ENCODE data around the gene GPR42. TPM values are rescaled to one million over a fixed set of nuclear protein-coding genes. Genes with fewer than 3 reads are reported as not detected.
A peak's percentile ranks its signal among the peaks of the same experiment; 100 is the strongest.

Gene GPR42, protein sequence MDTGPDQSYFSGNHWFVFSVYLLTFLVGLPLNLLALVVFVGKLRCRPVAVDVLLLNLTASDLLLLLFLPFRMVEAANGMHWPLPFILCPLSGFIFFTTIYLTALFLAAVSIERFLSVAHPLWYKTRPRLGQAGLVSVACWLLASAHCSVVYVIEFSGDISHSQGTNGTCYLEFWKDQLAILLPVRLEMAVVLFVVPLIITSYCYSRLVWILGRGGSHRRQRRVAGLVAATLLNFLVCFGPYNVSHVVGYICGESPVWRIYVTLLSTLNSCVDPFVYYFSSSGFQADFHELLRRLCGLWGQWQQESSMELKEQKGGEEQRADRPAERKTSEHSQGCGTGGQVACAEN
- under 1 TPM in 1 of 5 experiments, not detected in 4; 0.24 TPM for total RNA-seq
- not detected for polyA plus RNA-seq
- not detected for total RNA-seq

DNA sequence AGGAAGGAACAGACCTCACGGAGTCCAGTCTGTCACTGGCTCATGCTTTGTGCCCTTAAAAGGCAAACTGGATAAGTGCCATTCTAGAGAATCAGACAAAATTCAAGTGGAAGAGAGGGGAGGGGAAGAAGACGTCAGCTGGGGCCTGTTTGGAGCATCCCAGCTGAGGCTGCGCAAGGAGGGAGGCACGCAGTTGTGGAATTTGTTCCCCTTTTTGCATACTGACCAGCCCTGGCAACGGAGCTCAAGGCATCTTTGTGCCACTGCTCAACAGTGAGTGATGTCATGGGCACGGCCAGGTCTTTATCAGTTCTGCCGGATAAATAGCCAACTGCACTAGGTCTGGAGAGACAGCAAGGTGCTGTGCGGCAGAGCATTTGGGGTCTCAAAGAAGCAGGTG, at the start of gene GPR42:
Gene GPR42, plus strand, starts transcription at position 347 of the 400 bp plus-strand sequence. CDS start 292 bp downstream, outside the sequence.
- no peaks in the 10 kb centered on the region for H3K4me1 ChIP-seq (ENCODE audit: control insufficient read depth in 2 of 2, insufficient read depth in 2 of 2, low read length in 2 of 2)
- ChIA-PET CTCF (no interaction called here), POLR2A (no interaction called here)
- H3K36me3 ChIP-seq (ENCODE audit: control insufficient read depth in 2 of 3, insufficient read depth in 3 of 3, low read length in 3 of 3) = no peaks in the 10 kb centered on the region
- no peaks in the 10 kb centered on the region for H3K9me3 ChIP-seq (ENCODE audit: control insufficient read depth in 2 of 3, low read length in 3 of 3)
- no peak for ATAC-seq
- H3K27ac Mint-ChIP-seq = no peak within 1 kb of the TSS
- no peak within 1 kb of the TSS for H3K4me3 Mint-ChIP-seq
- peaks cover 0 to 2% (median 0%) of the 10 kb centered on the region in 11 donors for H3K9me3 Mint-ChIP-seq
- no peak within 1 kb of the TSS for H3K4me3 ChIP-seq (ENCODE audit: low read length)
- intact Hi-C loops (cut with micrococcal nuclease) = no loop called here
- H3K27me3 ChIP-seq (ENCODE audit: control insufficient read depth in 2 of 2, insufficient read depth in 2 of 2, low read length in 2 of 2) = no peaks in the 10 kb centered on the region
- no peak for DNase-seq
- peaks cover 0 to 10% (median 0%) of the 10 kb centered on the region in 7 donors for H3K4me1 Mint-ChIP-seq
- H3K27ac ChIP-seq (ENCODE audit: low read depth, low read length) = no peak within 1 kb of the TSS
- H3K27me3 Mint-ChIP-seq = peaks cover 0 to 37% (median 17%) of the 10 kb centered on the region in 5 donors
- H3K36me3 Mint-ChIP-seq = peaks cover 0 to 5% (median 0%) of the 10 kb centered on the region in 5 donors

DNA sequence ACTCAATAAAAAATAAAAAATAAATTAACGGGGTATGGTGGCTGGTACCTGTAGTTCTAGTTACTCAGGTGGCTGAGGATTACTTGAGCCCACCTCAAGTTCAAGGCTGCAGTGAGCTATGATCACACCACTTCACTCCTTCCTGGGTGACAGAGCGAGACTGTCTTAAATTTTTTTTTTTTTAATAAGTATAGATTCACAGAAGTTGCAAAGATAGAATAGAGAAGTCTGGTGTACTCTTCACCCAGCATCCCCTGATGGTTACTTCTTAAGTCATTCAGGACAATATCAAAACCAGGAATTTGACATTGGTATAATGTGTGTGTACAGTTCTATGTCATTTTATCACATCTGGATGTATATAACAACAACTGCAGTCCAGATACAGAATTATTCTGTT, 49.6 kb upstream of the GPR42 start:
- Histone ChIP-seq H3K27me3 (ENCODE audit: control insufficient read depth in 2 of 2, insufficient read depth in 2 of 2, low read length in 2 of 2) (no peaks in the 10 kb centered on the region), H3K4me1 (ENCODE audit: control insufficient read depth in 2 of 2, insufficient read depth in 2 of 2, low read length in 2 of 2) (no peaks in the 10 kb centered on the region), H3K9me3 (ENCODE audit: control insufficient read depth in 2 of 3, low read length in 3 of 3) (peaks cover 0 to 5% (median 0%) of the 10 kb centered on the region in 3 experiments), H3K4me3 (ENCODE audit: low read length) (no peak overlapping the region), H3K36me3 (ENCODE audit: control insufficient read depth in 2 of 3, insufficient read depth in 3 of 3, low read length in 3 of 3) (no peaks in the 10 kb centered on the region), H3K27ac (ENCODE audit: low read depth, low read length) (no peak overlapping the region)
- peaks cover 0 to 18% (median 0%) of the 10 kb centered on the region in 5 donors for H3K27me3 Mint-ChIP-seq
- H3K4me1 Mint-ChIP-seq = peaks cover 0 to 16% (median 8%) of the 10 kb centered on the region in 7 donors
- ATAC-seq (no peak), DNase-seq (no peak)
- peaks cover 0 to 7% (median 3%) of the 10 kb centered on the region in 11 donors for H3K9me3 Mint-ChIP-seq
- H3K36me3 Mint-ChIP-seq = no peaks in the 10 kb centered on the region
- ChIA-PET POLR2A (interaction anchor here (0.6 to 0.7 kb wide), 2 partner anchors 141 to 226 kb away, joined by 3 read pairs; no protein-coding TSS in a partner anchor), CTCF (no interaction called here)
- intact Hi-C loops (cut with micrococcal nuclease) = no loop called here
- H3K27ac Mint-ChIP-seq = no peak overlapping the region
- H3K4me3 Mint-ChIP-seq = no peak overlapping the region

DNA sequence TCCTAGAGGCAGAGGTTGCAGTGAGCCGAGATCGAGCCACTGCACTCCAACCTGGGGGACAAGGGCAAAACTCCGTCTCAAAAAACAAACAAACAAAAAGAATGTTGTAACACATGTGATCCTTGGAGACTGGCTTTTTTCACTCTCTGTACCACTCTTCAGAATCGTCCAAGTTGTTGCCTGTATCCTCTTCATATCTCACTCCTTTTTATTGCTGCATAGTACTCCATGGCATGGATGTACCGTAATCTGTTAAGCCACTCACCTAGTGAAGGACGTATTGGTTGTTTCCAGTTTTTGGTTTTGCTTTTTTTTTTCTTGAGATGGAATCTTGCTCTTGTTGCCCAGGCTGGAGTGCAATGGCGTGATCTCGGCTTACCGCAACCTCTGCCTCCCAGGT, 48.9 kb upstream of the GPR42 start:
- Histone ChIP-seq H3K9me3 (ENCODE audit: control insufficient read depth in 2 of 3, low read length in 3 of 3) (peaks cover 0 to 5% (median 0%) of the 10 kb centered on the region in 3 experiments), H3K4me1 (ENCODE audit: control insufficient read depth in 2 of 2, insufficient read depth in 2 of 2, low read length in 2 of 2) (no peaks in the 10 kb centered on the region), H3K4me3 (ENCODE audit: low read length) (no peak overlapping the region), H3K36me3 (ENCODE audit: control insufficient read depth in 2 of 3, insufficient read depth in 3 of 3, low read length in 3 of 3) (no peaks in the 10 kb centered on the region), H3K27me3 (ENCODE audit: control insufficient read depth in 2 of 2, insufficient read depth in 2 of 2, low read length in 2 of 2) (no peaks in the 10 kb centered on the region), H3K27ac (ENCODE audit: low read depth, low read length) (no peak overlapping the region)
- ATAC-seq (no peak), DNase-seq (no peak)
- CTCF ChIA-PET = no interaction called here
- Mint-ChIP-seq H3K4me1 (peaks cover 0 to 16% (median 8%) of the 10 kb centered on the region in 7 donors), H3K9me3 (peaks cover 0 to 7% (median 3%) of the 10 kb centered on the region in 11 donors), H3K36me3 (no peaks in the 10 kb centered on the region), H3K27ac (no peak overlapping the region), H3K27me3 (peaks cover 0 to 18% (median 0%) of the 10 kb centered on the region in 5 donors), H3K4me3 (no peak overlapping the region)
- intact Hi-C loops (cut with micrococcal nuclease) = no loop called here
- POLR2A ChIA-PET = no interaction called here

DNA sequence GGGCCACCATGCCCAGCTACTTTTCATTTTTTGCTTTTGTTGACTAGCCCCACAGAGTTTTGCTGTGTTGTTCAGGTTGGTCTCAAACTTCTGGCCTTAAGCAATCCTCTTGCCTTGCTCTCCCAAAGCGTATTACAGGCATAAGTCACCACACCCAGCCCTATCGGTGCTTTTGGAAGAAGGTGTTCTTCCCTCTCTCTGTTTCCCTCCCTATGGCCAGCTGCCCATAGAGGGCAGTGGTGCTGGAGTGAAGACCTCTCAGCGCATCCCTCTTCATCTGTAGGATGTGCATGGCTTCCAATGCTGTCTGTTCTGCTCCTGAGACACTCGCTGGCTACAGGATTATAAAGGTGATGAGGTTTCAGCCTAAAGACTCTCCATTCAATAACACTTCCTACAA, 43.2 kb upstream of the GPR42 start:
- H3K27ac ChIP-seq (ENCODE audit: low read depth, low read length) = no peak overlapping the region
- no peak overlapping the region for H3K4me3 ChIP-seq (ENCODE audit: low read length)
- no peaks in the 10 kb centered on the region for H3K36me3 ChIP-seq (ENCODE audit: control insufficient read depth in 2 of 3, insufficient read depth in 3 of 3, low read length in 3 of 3)
- ChIA-PET POLR2A (no interaction called here), CTCF (no interaction called here)
- Mint-ChIP-seq H3K27ac (no peak overlapping the region), H3K4me3 (no peak overlapping the region), H3K9me3 (peaks cover 0 to under 1% (median 0%) of the 10 kb centered on the region in 11 donors), H3K36me3 (no peaks in the 10 kb centered on the region), H3K27me3 (peaks cover 0 to 9% (median 4%) of the 10 kb centered on the region in 5 donors), H3K4me1 (peaks cover 3 to 11% (median 3%) of the 10 kb centered on the region in 7 donors)
- DNase-seq (no peak), ATAC-seq (no peak)
- no peaks in the 10 kb centered on the region for H3K27me3 ChIP-seq (ENCODE audit: control insufficient read depth in 2 of 2, insufficient read depth in 2 of 2, low read length in 2 of 2)
- peaks cover 0 to 2% of the 10 kb centered on the region in 2 donors for H3K4me1 ChIP-seq (ENCODE audit: control insufficient read depth in 2 of 2, insufficient read depth in 2 of 2, low read length in 2 of 2)
- intact Hi-C loops (cut with micrococcal nuclease) = no loop called here
- H3K9me3 ChIP-seq (ENCODE audit: control insufficient read depth in 2 of 3, low read length in 3 of 3) = no peaks in the 10 kb centered on the region

DNA sequence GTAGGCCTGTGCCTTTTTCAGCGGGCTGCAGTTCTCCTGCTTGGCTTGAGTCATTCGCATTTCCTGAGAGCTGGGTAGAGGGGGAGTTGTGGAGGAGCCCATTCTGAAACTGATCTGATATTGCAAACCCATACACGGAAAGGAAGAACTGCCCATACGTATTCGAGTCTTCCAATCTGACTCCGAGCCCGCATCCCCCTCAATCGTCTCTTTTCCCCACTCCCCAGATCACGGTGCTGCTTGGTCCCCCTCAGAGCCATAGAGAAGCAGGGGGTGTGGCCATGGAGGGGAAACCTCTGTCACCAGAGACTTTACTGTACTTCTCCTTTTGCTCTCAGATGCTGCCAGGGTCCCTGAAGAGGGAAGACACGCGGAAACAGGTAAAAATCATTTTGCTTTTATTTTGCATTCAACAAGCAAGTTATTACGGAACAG, 42.0 kb upstream of the GPR42 start, which contains the start of gene CD22:
Gene CD22, plus strand, starts transcription at position 337 of the 435 bp plus-strand sequence. CDS start 2,854 bp downstream, outside the sequence.
- Mint-ChIP-seq H3K27me3 (peaks cover 0 to 9% (median 4%) of the 10 kb centered on the region in 5 donors), H3K4me1 (peaks cover 9 to 22% (median 16%) of the 10 kb centered on the region in 7 donors), H3K27ac (no peak within 1 kb of the TSS), H3K4me3 (peak within 1 kb of the TSS in 1 of 10 donors; percentile 1), H3K36me3 (no peaks in the 10 kb centered on the region), H3K9me3 (no peaks in the 10 kb centered on the region)
- Histone ChIP-seq H3K36me3 (ENCODE audit: control insufficient read depth in 2 of 3, insufficient read depth in 3 of 3, low read length in 3 of 3) (no peaks in the 10 kb centered on the region), H3K4me3 (ENCODE audit: low read length) (no peak within 1 kb of the TSS), H3K27me3 (ENCODE audit: control insufficient read depth in 2 of 2, insufficient read depth in 2 of 2, low read length in 2 of 2) (no peaks in the 10 kb centered on the region), H3K4me1 (ENCODE audit: control insufficient read depth in 2 of 2, insufficient read depth in 2 of 2, low read length in 2 of 2) (peaks cover 0 to 8% of the 10 kb centered on the region in 2 donors), H3K27ac (ENCODE audit: low read depth, low read length) (no peak within 1 kb of the TSS), H3K9me3 (ENCODE audit: control insufficient read depth in 2 of 3, low read length in 3 of 3) (no peaks in the 10 kb centered on the region)
- intact Hi-C loops (cut with micrococcal nuclease) = no loop called here
- ChIA-PET POLR2A (no interaction called here), CTCF (interaction anchor here (0.6 kb wide), 1 partner anchor 176 kb away, joined by 3 read pairs; no protein-coding TSS in a partner anchor)
- DNase-seq (no peak), ATAC-seq (peak; percentile 70)

DNA sequence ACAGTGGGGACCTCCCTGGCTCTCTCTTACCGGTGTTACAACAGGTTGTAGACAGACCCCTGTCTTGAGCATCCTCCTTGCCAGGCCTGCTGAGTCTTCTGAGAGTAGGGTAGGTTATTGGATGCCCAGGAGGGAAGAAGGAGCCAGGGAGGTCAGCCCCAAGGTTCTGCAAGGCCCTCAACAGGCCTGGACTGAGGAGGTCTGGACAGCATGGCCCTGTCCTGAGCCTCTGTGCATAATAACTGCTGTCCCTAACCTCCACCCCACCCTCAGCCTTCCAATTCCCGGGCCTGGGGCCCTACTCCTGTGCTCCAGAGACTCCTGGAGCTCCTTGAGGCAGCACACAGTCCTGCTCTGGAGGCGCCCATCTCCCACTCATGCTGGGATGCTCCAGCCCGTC, 41.5 kb upstream of the GPR42 start:
- no peaks in the 10 kb centered on the region for H3K27me3 ChIP-seq (ENCODE audit: control insufficient read depth in 2 of 2, insufficient read depth in 2 of 2, low read length in 2 of 2)
- Mint-ChIP-seq H3K9me3 (no peaks in the 10 kb centered on the region), H3K4me3 (no peak overlapping the region), H3K27ac (no peak overlapping the region), H3K27me3 (peaks cover 0 to 14% (median 4%) of the 10 kb centered on the region in 5 donors), H3K4me1 (peaks cover 9 to 26% (median 17%) of the 10 kb centered on the region in 7 donors), H3K36me3 (no peaks in the 10 kb centered on the region)
- H3K4me1 ChIP-seq (ENCODE audit: control insufficient read depth in 2 of 2, insufficient read depth in 2 of 2, low read length in 2 of 2) = peaks cover 0 to 8% of the 10 kb centered on the region in 2 donors
- DNase-seq (no peak), ATAC-seq (peak; percentile 16)
- intact Hi-C loops (cut with micrococcal nuclease) = no loop called here
- ChIA-PET POLR2A (no interaction called here), CTCF (interaction anchor here (0.6 kb wide), 1 partner anchor 176 kb away, joined by 3 read pairs; no protein-coding TSS in a partner anchor)
- H3K36me3 ChIP-seq (ENCODE audit: control insufficient read depth in 2 of 3, insufficient read depth in 3 of 3, low read length in 3 of 3) = no peaks in the 10 kb centered on the region
- no peak overlapping the region for H3K4me3 ChIP-seq (ENCODE audit: low read length)
- H3K27ac ChIP-seq (ENCODE audit: low read depth, low read length) = no peak overlapping the region
- no peaks in the 10 kb centered on the region for H3K9me3 ChIP-seq (ENCODE audit: control insufficient read depth in 2 of 3, low read length in 3 of 3)
